ENCODE data around the gene FLACC1.
"Not testable (repeated sequence)": the region's sequence is repeated elsewhere in the genome, so short reads cannot be mapped to it uniquely, and the experiment has no call there.

Gene FLACC1

GRCh38 chr2:201308914-201309313 is 48.2 kb downstream of the FLACC1 start:
- no peak for ATAC-seq
- TF ChIP-seq ZFP30 (CRISPR knock-in tag; IDR thresholded peaks at IDR 0.05) = no peak
- TF ChIP-seq, protein P1, sequence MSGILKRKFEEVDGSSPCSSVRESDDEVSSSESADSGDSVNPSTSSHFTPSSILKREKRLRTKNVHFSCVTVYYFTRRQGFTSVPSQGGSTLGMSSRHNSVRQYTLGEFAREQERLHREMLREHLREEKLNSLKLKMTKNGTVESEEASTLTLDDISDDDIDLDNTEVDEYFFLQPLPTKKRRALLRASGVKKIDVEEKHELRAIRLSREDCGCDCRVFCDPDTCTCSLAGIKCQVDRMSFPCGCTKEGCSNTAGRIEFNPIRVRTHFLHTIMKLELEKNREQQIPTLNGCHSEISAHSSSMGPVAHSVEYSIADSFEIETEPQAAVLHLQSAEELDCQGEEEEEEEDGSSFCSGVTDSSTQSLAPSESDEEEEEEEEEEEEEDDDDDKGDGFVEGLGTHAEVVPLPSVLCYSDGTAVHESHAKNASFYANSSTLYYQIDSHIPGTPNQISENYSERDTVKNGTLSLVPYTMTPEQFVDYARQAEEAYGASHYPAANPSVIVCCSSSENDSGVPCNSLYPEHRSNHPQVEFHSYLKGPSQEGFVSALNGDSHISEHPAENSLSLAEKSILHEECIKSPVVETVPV (CRISPR knock-in tag; IDR thresholded peaks at IDR 0.05) = no peak
- TF ChIP-seq ZC3H10 (CRISPR knock-in tag; IDR thresholded peaks at IDR 0.05) = no peak
- TF ChIP-seq CSDC2 (CRISPR knock-in tag; IDR thresholded peaks at IDR 0.05) = no peak
- TF ChIP-seq ZFP3 (CRISPR knock-in tag; IDR thresholded peaks at IDR 0.05) = no peak
- TF ChIP-seq ISL1 (CRISPR knock-in tag; IDR thresholded peaks at IDR 0.05) = no peak

- no peak for ATAC-seq
- TF ChIP-seq, protein P2, sequence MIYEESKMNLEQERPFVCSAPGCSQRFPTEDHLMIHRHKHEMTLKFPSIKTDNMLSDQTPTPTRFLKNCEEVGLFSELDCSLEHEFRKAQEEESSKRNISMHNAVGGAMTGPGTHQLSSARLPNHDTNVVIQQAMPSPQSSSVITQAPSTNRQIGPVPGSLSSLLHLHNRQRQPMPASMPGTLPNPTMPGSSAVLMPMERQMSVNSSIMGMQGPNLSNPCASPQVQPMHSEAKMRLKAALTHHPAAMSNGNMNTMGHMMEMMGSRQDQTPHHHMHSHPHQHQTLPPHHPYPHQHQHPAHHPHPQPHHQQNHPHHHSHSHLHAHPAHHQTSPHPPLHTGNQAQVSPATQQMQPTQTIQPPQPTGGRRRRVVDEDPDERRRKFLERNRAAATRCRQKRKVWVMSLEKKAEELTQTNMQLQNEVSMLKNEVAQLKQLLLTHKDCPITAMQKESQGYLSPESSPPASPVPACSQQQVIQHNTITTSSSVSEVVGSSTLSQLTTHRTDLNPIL (CRISPR knock-in tag; IDR thresholded peaks at IDR 0.05; ENCODE audit: low read depth) = no peak
- TF ChIP-seq ARNTL (CRISPR knock-in tag; IDR thresholded peaks at IDR 0.05; ENCODE audit: borderline replicate concordance, low read depth) = no peak
- no peak for TF ChIP-seq ZNF8 (CRISPR knock-in tag; IDR thresholded peaks at IDR 0.05)
Observed at GRCh38 chr2:201307876-201308275, 49.3 kb downstream of the FLACC1 start.

DNA sequence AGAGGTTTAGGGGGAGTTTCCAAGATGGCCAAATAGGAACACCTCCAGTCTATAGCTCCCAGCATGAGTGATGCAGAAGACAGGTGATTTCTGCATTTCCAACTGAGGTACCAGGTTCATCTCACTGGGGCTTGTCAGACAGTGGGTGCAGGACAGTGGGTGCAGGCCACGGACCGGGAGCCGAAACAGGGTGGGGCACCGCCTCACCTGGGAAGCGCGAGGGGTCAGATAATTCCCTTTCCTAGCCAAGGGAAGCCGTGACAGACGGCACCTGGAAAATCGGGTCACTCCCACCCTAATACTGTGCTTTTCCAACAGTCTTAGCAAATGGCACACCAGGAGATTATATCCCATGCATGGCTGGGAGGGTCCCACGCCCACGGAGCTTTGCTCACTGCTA is 57.2 kb downstream of the FLACC1 start:
- ATAC-seq = not testable (repeated sequence)

GRCh38 chr2:201298462-201299052 is 58.6 kb downstream of the FLACC1 start:
- TF ChIP-seq ZFP3 (CRISPR knock-in tag; IDR thresholded peaks at IDR 0.05) (no peak), ARNTL (CRISPR knock-in tag; IDR thresholded peaks at IDR 0.05; ENCODE audit: borderline replicate concordance, low read depth) (no peak), CSDC2 (CRISPR knock-in tag; IDR thresholded peaks at IDR 0.05) (no peak), BACH2 (CRISPR knock-in tag; IDR thresholded peaks at IDR 0.05; ENCODE audit: borderline replicate concordance) (no peak), TCF4 (CRISPR knock-in tag; IDR thresholded peaks at IDR 0.05; ENCODE audit: borderline replicate concordance) (no peak), PPARA (CRISPR knock-in tag; IDR thresholded peaks at IDR 0.05; ENCODE audit: borderline replicate concordance) (no peak), ISL1 (CRISPR knock-in tag; IDR thresholded peaks at IDR 0.05) (no peak), TSHZ2 (CRISPR knock-in tag; IDR thresholded peaks at IDR 0.05) (no peak), TOX (CRISPR knock-in tag; IDR thresholded peaks at IDR 0.05; ENCODE audit: borderline replicate concordance) (no peak), OSR1 (CRISPR knock-in tag; IDR thresholded peaks at IDR 0.05) (no peak), SNAI2 (CRISPR knock-in tag; IDR thresholded peaks at IDR 0.05) (no peak), ZFP30 (CRISPR knock-in tag; IDR thresholded peaks at IDR 0.05) (no peak), ESRRG (CRISPR knock-in tag; IDR thresholded peaks at IDR 0.05) (no peak)
- ATAC-seq = no peak

- ATAC-seq = not testable (repeated sequence)
Observed at GRCh38 chr2:201290457-201291148, 66.5 kb downstream of the FLACC1 start.

GRCh38 chr2:201285499-201285898 is 71.6 kb downstream of the FLACC1 start:
- TF ChIP-seq TOX (CRISPR knock-in tag; IDR thresholded peaks at IDR 0.05; ENCODE audit: borderline replicate concordance) (no peak), ZNF565 (CRISPR knock-in tag; conservative IDR thresholded peaks at IDR 0.05; ENCODE audit: low read depth) (no peak), CSDC2 (CRISPR knock-in tag; IDR thresholded peaks at IDR 0.05) (no peak)
- ATAC-seq = no peak

All from SK-N-SH treated with all-trans-retinoic acid at 6 μM for 48 hours (cell line).